Inferior parietal cortex (tissue), 1 donor: ENCODE measurements around the gene KRTAP21-2.
"Not testable (repeated sequence)": the region's sequence is repeated elsewhere in the genome, so short reads cannot be mapped to it uniquely, and the experiment has no call there.

Experiments
- DNase-seq: peaks from one replicate; pipeline ENCODE4 v3.0.0-alpha.2; 2016; ENCODE audit errors: extremely low spot score

Gene KRTAP21-2

GRCh38 chr21:30747159-30747558 is at the start of gene KRTAP21-2:
KRTAP21-2 (minus strand) TSS chr21:30747259; CDS start chr21:30747202, 57 bp downstream.
- no peak for DNase-seq

GRCh38 chr21:30793581-30794314 is 46.7 kb upstream of the KRTAP21-2 start:
- no peak for DNase-seq

- no peak for DNase-seq
Measured at GRCh38 chr21:30779249-30779648, 32.2 kb upstream of the KRTAP21-2 start.

- no peak for DNase-seq
Measured at GRCh38 chr21:30769724-30770431, 22.8 kb upstream of the KRTAP21-2 start.

GRCh38 chr21:30760776-30761175 is 13.7 kb upstream of the KRTAP21-2 start:
- DNase-seq, result no peak

- no peak for DNase-seq
Measured at GRCh38 chr21:30758306-30758705, 11.2 kb upstream of the KRTAP21-2 start.

- not testable (repeated sequence) for DNase-seq
Measured at GRCh38 chr21:30755328-30755727, 8.3 kb upstream of the KRTAP21-2 start, which contains the start of gene KRTAP21-1. KRTAP21-1 (minus strand) TSS chr21:30755428; CDS start chr21:30755378, 50 bp downstream.

- DNase-seq, result no peak
Measured at GRCh38 chr21:30740462-30740861, 6.6 kb downstream of the KRTAP21-2 start.

- DNase-seq, result no peak
Measured at GRCh38 chr21:30733026-30733425, 14.0 kb downstream of the KRTAP21-2 start.

- DNase-seq, result no peak
Measured at GRCh38 chr21:30726726-30727125, 20.3 kb downstream of the KRTAP21-2 start.

GRCh38 chr21:30719401-30719800 is 27.7 kb downstream of the KRTAP21-2 start:
- DNase-seq, result no peak

- no peak for DNase-seq
Measured at GRCh38 chr21:30718239-30718909, 28.7 kb downstream of the KRTAP21-2 start, which contains the start of gene KRTAP21-3. KRTAP21-3 (minus strand) TSS chr21:30718777; CDS start chr21:30718759, 18 bp downstream.

GRCh38 chr21:30717105-30717504 is 30.0 kb downstream of the KRTAP21-2 start:
- no peak for DNase-seq

GRCh38 chr21:30714946-30715345 is 32.1 kb downstream of the KRTAP21-2 start:
- DNase-seq, result no peak

- DNase-seq, result no peak
Measured at GRCh38 chr21:30714456-30714855, 32.6 kb downstream of the KRTAP21-2 start.

GRCh38 chr21:30713766-30714165 is 33.3 kb downstream of the KRTAP21-2 start:
- DNase-seq, result no peak

- DNase-seq, result no peak
Measured at GRCh38 chr21:30710499-30710898, 36.6 kb downstream of the KRTAP21-2 start.

- DNase-seq, result no peak
Measured at GRCh38 chr21:30707409-30707808, 39.6 kb downstream of the KRTAP21-2 start.
